ENCODE data around the gene CCDC127.

DNA sequence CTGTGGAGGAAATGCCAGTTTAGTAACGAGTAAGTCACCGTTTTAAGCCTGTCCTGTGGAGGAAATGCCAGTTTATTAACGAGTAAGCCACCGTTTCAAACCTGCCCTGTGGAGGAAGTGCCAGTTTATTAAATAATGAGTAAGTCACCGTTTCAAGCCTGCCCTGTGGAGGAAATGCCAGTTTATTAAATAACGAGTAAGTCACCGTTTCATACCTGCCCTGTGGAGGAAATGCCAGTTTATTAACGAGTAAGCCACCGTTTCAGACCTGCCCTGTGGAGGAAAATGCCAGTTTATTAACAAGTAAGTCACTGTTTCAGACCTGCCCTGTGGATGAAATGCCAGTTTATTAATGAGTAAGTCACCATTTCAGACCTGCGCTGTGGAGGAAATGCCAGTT, 34.6 kb upstream of the CCDC127 start:
- no peak for TF ChIP-seq CTCF (IDR thresholded peaks at IDR 0.05; ENCODE audit: low read depth, low read length, poor library complexity, severe bottlenecking)
- no peak for TF ChIP-seq EZH2phosphoT487 (IDR thresholded peaks at IDR 0.05; ENCODE audit: borderline replicate concordance, low read length)

All from DOHH2 (cell line).